SK-N-SH treated with all-trans-retinoic acid at 6 μM for 48 hours (cell line): ENCODE results near the gene UNC93B1.

Source experiments
- CSDC2 ChIP-seq: fragments of 250-450 bp; sonication (Bioruptor Pico); IDR thresholded peaks from 2 replicates; pipeline ENCODE4 v1.5.0; 2020; ENCODE audit warnings: mild to moderate bottlenecking, moderate library complexity
- ESRRG ChIP-seq: fragments of 250-450 bp; sonication (Bioruptor Pico); IDR thresholded peaks from 2 replicates; pipeline ENCODE4 v1.6.1; 2021; ENCODE audit warnings: mild to moderate bottlenecking
- ISL1 ChIP-seq: fragments of 250-450 bp; sonication (Bioruptor Pico); IDR thresholded peaks from 2 replicates; pipeline ENCODE4 v2.1.2; 2022; ENCODE audit warnings: mild to moderate bottlenecking, moderate library complexity
- PATZ1 ChIP-seq: fragments of 250-450 bp; sonication (Bioruptor Pico); IDR thresholded peaks from 2 replicates; pipeline ENCODE4 v1.8.0; 2020; ENCODE audit warnings: mild to moderate bottlenecking, moderate library complexity, borderline replicate concordance
- PPARA ChIP-seq: fragments of 250-450 bp; sonication (Bioruptor Pico); IDR thresholded peaks from 2 replicates; pipeline ENCODE4 v1.5.0; 2020; ENCODE audit warnings: mild to moderate bottlenecking, borderline replicate concordance
- SNAI2 ChIP-seq: fragments of 250-450 bp; sonication (Bioruptor Pico); IDR thresholded peaks from 2 replicates; pipeline ENCODE4 v1.5.0; 2020; ENCODE audit warnings: mild to moderate bottlenecking, moderate library complexity
- TCF4 ChIP-seq: fragments of 250-450 bp; sonication (Bioruptor Pico); IDR thresholded peaks from 2 replicates; pipeline ENCODE4 v1.8.0; 2021; ENCODE audit warnings: mild to moderate bottlenecking, moderate library complexity, borderline replicate concordance
- TOX ChIP-seq: fragments of 250-450 bp; sonication (Bioruptor Pico); IDR thresholded peaks from 2 replicates; pipeline ENCODE4 v1.8.0; 2021; ENCODE audit warnings: mild to moderate bottlenecking, moderate library complexity, borderline replicate concordance
- ZC3H10 ChIP-seq: fragments of 250-450 bp; sonication (Bioruptor Pico); IDR thresholded peaks from 2 replicates; pipeline ENCODE4 v1.5.1; 2021; ENCODE audit warnings: mild to moderate bottlenecking, moderate library complexity
- ZFP3 ChIP-seq: fragments of 250-450 bp; sonication (Bioruptor Pico); IDR thresholded peaks from 2 replicates; pipeline ENCODE4 v1.5.0; 2020; ENCODE audit warnings: mild to moderate bottlenecking, moderate library complexity
- ZFP30 ChIP-seq: fragments of 450-650 bp; formaldehyde crosslinking; IDR thresholded peaks from 2 replicates; pipeline ENCODE4 v1.5.0; 2022; ENCODE audit warnings: mild to moderate bottlenecking, moderate library complexity
- ZNF565 ChIP-seq: fragments of 450-650 bp; formaldehyde crosslinking; conservative IDR thresholded peaks from 2 replicates; pipeline ENCODE4 v1.5.0; 2020; ENCODE audit warnings: low read depth, mild to moderate bottlenecking, moderate library complexity
- TF ChIP-seq, protein P1 (sequence below): fragments of 250-450 bp; sonication (Bioruptor Pico); IDR thresholded peaks from 2 replicates; pipeline ENCODE4 v1.5.1; 2020; ENCODE audit warnings: low read depth, mild to moderate bottlenecking, moderate library complexity

DNA sequence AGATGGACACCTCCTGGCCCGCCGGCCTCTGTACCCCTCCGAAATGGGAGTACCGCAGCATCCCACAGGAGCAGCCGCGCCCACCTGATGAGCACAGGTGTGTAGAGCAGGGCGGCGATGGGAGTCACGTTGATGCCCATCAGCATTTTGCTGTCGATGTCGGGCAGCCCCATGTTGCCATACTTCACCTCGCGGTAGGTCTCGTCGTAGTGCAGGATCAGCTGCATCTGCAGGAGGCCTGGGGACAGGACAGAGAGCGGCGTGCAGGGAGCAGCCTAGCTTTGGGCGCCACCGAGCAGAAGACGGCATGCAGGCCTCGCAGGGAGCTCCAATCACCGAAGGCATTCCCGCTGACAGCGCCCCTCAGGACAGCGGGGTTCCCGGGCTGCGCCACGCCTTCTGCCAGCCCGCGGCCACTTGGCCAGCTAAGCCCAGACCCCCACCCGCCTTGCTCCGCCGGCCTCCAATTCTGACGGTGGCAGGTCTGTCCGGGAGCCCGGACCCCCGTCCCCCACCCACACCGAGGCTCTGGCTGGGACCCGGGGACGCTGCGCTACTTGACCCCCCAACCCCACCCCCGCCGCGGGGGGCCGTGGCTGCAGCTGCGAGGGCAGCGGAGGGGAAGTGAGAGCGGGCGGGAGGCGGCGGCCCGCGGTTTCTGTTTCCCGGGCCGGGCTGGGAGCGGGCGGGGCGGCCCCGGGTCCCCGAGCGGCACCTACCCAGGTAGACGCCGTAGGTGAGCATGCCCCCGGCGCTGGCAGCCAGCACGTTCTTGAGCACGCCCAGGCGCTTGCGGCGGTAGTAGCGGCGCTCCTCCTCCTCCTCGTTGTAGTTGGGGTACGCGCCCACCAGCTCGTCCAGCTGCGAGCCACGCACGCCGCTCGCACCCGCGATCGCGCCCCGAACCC, 705 bp downstream of the UNC93B1 start:
- TF ChIP-seq ISL1 (CRISPR knock-in tag) (no peak), ZNF565 (CRISPR knock-in tag) (no peak), ESRRG (CRISPR knock-in tag) (no peak), ZFP3 (CRISPR knock-in tag) (no peak), CSDC2 (CRISPR knock-in tag) (no peak), PPARA (no peak), TOX (CRISPR knock-in tag) (no peak), ZC3H10 (CRISPR knock-in tag) (no peak), ZFP30 (CRISPR knock-in tag) (no peak), TCF4 (no peak), PATZ1 (no peak), SNAI2 (CRISPR knock-in tag) (no peak)
- TF ChIP-seq, protein P1, sequence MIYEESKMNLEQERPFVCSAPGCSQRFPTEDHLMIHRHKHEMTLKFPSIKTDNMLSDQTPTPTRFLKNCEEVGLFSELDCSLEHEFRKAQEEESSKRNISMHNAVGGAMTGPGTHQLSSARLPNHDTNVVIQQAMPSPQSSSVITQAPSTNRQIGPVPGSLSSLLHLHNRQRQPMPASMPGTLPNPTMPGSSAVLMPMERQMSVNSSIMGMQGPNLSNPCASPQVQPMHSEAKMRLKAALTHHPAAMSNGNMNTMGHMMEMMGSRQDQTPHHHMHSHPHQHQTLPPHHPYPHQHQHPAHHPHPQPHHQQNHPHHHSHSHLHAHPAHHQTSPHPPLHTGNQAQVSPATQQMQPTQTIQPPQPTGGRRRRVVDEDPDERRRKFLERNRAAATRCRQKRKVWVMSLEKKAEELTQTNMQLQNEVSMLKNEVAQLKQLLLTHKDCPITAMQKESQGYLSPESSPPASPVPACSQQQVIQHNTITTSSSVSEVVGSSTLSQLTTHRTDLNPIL, result no peak
